G401 (cell line): ENCODE measurements around the gene PDXP. TPM values are rescaled to one million over a fixed set of nuclear protein-coding genes. Genes with fewer than 3 reads are reported as not detected.
"Not testable (repeated sequence)": the region's sequence is repeated elsewhere in the genome, so short reads cannot be mapped to it uniquely, and the experiment has no call there.

Experiments
- DNase-seq: peaks from one replicate; pipeline ENCODE4 v3.0.0-alpha.2; 2015; ENCODE audit warnings: low spot score
- in situ Hi-C: cut with HindIII; loops from 2 replicates; pipeline ENCODE4 v1.10.0; 2016; ENCODE audit warnings: low sequenced_read_pairs, mixed read lengths
- total RNA-seq: library from RNA; depleted of rRNA; stranded (reverse); fragments of >200 nt; shearing (Covaris generic); gene quantifications from 2 replicates; pipeline ENCODE4 v1.2.3, GENCODE V29; 2014

PDXP gene
- total RNA-seq, 1 experiment from 2014 or later, result 49.0 TPM

GRCh38 chr22:37639771-37640590 lies 18.5 kb upstream of the PDXP start:
- in situ Hi-C loops, result no loop called here
- no peak for DNase-seq

GRCh38 chr22:37640591-37641560 lies 17.6 kb upstream of the PDXP start:
- in situ Hi-C loops, result no loop called here

GRCh38 chr22:37641561-37641949 lies 17.0 kb upstream of the PDXP start:
- no peak for DNase-seq
- in situ Hi-C loops, result no loop called here

More at GRCh38 chr22:37640591-37641560, 17.6 kb upstream of the PDXP start:
- DNase-seq, result no peak

- in situ Hi-C loops, result no loop called here
Observed at GRCh38 chr22:37643225-37643847, 15.2 kb upstream of the PDXP start.

GRCh38 chr22:37647317-37647716 lies 11.2 kb upstream of the PDXP start:
- in situ Hi-C loops, result no loop called here
- no peak for DNase-seq

More at GRCh38 chr22:37643225-37643847, 15.2 kb upstream of the PDXP start:
- peak; percentile 88 for DNase-seq

- in situ Hi-C loops, result no loop called here
- no peak for DNase-seq
Observed at GRCh38 chr22:37647928-37648327, 10.6 kb upstream of the PDXP start.

- in situ Hi-C loops, result no loop called here
Observed at GRCh38 chr22:37650463-37651136, 7.9 kb upstream of the PDXP start.

GRCh38 chr22:37654563-37655251 lies 3.8 kb upstream of the PDXP start:
- no peak for DNase-seq
- in situ Hi-C loops, result no loop called here

More at GRCh38 chr22:37650463-37651136, 7.9 kb upstream of the PDXP start:
- no peak for DNase-seq

- no peak for DNase-seq
- in situ Hi-C loops, result no loop called here
Observed at GRCh38 chr22:37655252-37655563, 3.3 kb upstream of the PDXP start.

GRCh38 chr22:37656583-37656982 lies 1.9 kb upstream of the PDXP start:
- DNase-seq, in situ Hi-C loops: not testable (repeated sequence)

GRCh38 chr22:37657590-37658132 lies 862 bp upstream of the PDXP start:
- in situ Hi-C loops, result no loop called here
- DNase-seq, result no peak

- in situ Hi-C loops, result no loop called here
- DNase-seq, result no peak
Observed at GRCh38 chr22:37659066-37659896, 758 bp downstream of the PDXP start.

- in situ Hi-C loops, result no loop called here
- DNase-seq, result peak; percentile 38
Observed at GRCh38 chr22:37659897-37660708, 1.6 kb downstream of the PDXP start.

- no peak for DNase-seq
- in situ Hi-C loops, result no loop called here
Observed at GRCh38 chr22:37660709-37661045, 2.2 kb downstream of the PDXP start.

- DNase-seq, result peak; percentile 76
- in situ Hi-C loops, result no loop called here
Observed at GRCh38 chr22:37661160-37661924, 2.8 kb downstream of the PDXP start.

- in situ Hi-C loops, result no loop called here
- no peak for DNase-seq
Observed at GRCh38 chr22:37662039-37662438, 3.5 kb downstream of the PDXP start.
